Large intestine (tissue), 3 donors: ENCODE results near the gene TARS3. TPM values are rescaled to one million over a fixed set of nuclear protein-coding genes. Genes with fewer than 3 reads are reported as not detected.

Source experiments
- DNase-seq, 2 donors: peaks; one replicate each; pipeline versions ENCODE4 v3.0.0 to v3.0.0-alpha.2; 2013
- H3K27ac ChIP-seq: one replicate; pipeline ENCODE4 v1.5.1; 2013; ENCODE audit warnings: low read length
- H3K27me3 ChIP-seq: 2 replicates; pipeline ENCODE4 v1.6.1; 2013; ENCODE audit warnings: low read length; ENCODE audit not compliant: control insufficient read depth, insufficient read depth
- H3K36me3 ChIP-seq: 2 replicates; pipeline ENCODE4 v1.6.1; 2013; ENCODE audit warnings: low read length; ENCODE audit not compliant: control insufficient read depth, insufficient read depth
- H3K4me1 ChIP-seq: one replicate; pipeline ENCODE4 v1.6.1; 2013; ENCODE audit warnings: low read length; ENCODE audit not compliant: control insufficient read depth, insufficient read depth
- H3K4me3 ChIP-seq: one replicate; pipeline ENCODE4 v1.5.1; 2013; ENCODE audit warnings: low read length
- H3K9me3 ChIP-seq: one replicate; pipeline ENCODE4 v1.6.1; 2013; ENCODE audit warnings: mild to moderate bottlenecking, low read depth, low read length, moderate library complexity; ENCODE audit not compliant: control insufficient read depth
- WGBS: methylation state at CpG from one replicate; pipeline ENCODE4 v1.1.5; 2013; ENCODE audit warnings: low lambda C conversion rate; ENCODE audit not compliant: insufficient coverage; 5-methylcytosine and 5-hydroxymethylcytosine counted together
- polyA plus RNA-seq: library from polyadenylated mRNA; unstranded; fragments of 120-200 nt; gene quantifications from one replicate; pipeline ENCODE4 v1.2.1, GENCODE V29; 2013

Gene TARS3
- polyA plus RNA-seq, 1 donor, result 19.8 TPM

DNA sequence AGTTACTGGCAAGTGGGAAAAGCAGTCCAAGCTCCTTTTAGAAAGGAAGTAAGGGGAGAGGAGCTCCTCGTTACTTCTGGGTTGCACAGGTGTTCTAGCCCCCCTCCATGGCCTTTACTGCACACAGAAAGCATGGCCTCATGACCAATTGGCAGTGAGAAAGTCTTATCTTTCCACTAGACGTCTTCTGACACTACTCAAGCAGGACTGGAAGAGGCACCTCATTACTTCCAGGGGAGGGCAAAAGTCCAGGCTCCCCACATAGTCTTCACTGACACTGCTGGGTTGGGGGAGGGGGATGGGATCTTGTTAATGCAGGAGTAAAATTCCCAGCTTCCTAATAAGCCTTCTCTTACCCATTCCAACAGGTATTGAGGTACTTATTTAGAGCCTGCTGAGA is 44.5 kb downstream of the TARS3 start:
- H3K27ac ChIP-seq, result peak overlapping the region; percentile 91

DNA sequence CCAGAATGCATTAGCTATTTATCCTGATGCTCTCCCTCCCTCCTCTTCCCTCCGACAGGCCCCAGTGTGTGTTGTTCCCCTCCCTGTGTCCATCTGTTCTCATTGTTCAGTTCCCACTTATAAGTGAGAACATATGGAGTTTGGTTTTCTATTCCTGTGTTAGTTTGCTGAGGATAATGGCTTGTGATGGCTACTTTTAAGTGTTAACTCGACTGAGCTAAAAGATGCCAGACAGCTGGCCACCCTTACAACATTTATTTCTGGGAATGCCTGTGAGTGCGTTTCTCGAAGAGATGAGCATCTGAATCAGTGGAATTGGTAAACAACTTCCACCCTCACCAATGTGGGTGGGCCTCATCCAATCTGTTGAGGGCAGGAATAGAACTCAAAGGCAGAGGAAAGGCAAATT is 47.3 kb downstream of the TARS3 start:
- no peak overlapping the region for H3K27ac ChIP-seq
- H3K4me3 ChIP-seq, result no peak overlapping the region
- WGBS, result 85% methylated on average over 2 of the region's 4 CpGs
- peaks cover 37% of the 10 kb centered on the region for H3K36me3 ChIP-seq
- no peaks in the 10 kb centered on the region for H3K9me3 ChIP-seq
- H3K4me1 ChIP-seq, result peaks cover 5% of the 10 kb centered on the region
- no peak for DNase-seq
- H3K27me3 ChIP-seq, result no peaks in the 10 kb centered on the region

More for the DNA sequence above, 44.5 kb downstream of the TARS3 start:
- H3K4me3 ChIP-seq, result no peak overlapping the region
- peak; percentile 86 to 90 for DNase-seq
- no CpG with 5 or more reads among the region's 2 CpGs for WGBS
- H3K27me3 ChIP-seq, result no peaks in the 10 kb centered on the region
- H3K36me3 ChIP-seq, result peaks cover 23% of the 10 kb centered on the region
- no peaks in the 10 kb centered on the region for H3K9me3 ChIP-seq
- H3K4me1 ChIP-seq, result peaks cover 5% of the 10 kb centered on the region

DNA sequence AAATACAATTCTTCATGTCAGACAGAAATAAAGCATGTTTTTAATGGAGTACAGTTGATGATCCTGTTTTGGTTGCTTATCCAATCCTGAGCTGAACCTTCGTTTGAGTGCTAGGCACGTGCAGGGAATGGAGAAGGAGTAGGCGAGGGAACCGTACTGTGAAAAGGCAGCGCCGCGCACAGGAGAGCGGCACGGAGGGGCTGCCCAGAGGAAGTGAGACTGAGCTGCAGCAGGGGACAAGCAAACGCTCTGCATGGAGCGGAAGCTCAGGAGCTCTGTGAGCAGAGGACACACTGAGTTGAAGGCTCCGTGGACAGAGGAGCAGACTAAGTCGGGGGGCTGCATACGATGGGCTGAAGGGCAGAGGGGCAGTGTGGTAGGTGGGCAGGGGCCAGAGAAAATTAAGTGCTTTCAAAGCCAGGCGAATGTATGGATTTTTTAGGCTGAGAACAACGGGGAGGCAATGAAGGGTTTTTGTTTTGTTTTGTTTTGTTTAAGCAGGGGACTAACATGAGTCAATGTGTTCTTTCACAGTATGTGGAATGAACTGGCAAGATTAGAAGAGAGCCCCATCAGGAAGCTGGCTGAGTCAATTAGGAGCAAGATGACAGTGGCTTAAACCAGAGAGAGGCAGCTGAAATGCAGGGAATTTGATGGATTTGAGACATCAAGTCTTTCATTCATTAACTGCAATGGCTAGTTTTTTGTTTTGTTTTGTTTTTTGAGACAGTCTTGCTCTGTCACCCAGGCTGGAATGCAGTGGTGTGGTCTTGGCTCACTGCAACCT is 48.3 kb downstream of the TARS3 start:
- DNase-seq, result no peak
- Histone ChIP-seq H3K4me3 (no peak overlapping the region), H3K9me3 (no peaks in the 10 kb centered on the region), H3K4me1 (peaks cover 5% of the 10 kb centered on the region), H3K27ac (no peak overlapping the region), H3K36me3 (peaks cover 42% of the 10 kb centered on the region), H3K27me3 (no peaks in the 10 kb centered on the region)
- WGBS, result no CpG with 5 or more reads among the region's 16 CpGs

DNA sequence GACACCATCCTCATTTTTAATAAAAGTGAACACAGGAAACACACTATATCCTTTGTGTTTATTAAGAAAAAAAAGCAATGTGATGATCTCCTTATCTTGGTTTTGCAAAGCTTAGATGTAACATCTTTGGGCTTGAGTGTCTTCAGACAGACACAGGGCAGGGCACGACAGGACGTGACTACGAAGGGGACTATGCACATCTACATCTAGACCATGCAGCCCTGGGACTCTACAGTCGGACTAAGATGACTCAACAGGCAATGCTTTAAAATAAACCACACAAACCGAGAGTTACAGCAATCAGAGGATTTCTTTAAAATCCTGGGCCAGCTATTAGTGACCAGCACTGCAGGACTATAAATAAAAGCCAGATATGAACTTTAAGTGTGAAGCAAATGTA is 49.3 kb downstream of the TARS3 start:
- no peaks in the 10 kb centered on the region for H3K9me3 ChIP-seq
- WGBS, result no CpG with 5 or more reads among the region's 5 CpGs
- peaks cover under 1% of the 10 kb centered on the region for H3K4me1 ChIP-seq
- H3K27ac ChIP-seq, result no peak overlapping the region
- H3K4me3 ChIP-seq, result no peak overlapping the region
- no peak for DNase-seq
- no peaks in the 10 kb centered on the region for H3K27me3 ChIP-seq
- H3K36me3 ChIP-seq, result peaks cover 47% of the 10 kb centered on the region

DNA sequence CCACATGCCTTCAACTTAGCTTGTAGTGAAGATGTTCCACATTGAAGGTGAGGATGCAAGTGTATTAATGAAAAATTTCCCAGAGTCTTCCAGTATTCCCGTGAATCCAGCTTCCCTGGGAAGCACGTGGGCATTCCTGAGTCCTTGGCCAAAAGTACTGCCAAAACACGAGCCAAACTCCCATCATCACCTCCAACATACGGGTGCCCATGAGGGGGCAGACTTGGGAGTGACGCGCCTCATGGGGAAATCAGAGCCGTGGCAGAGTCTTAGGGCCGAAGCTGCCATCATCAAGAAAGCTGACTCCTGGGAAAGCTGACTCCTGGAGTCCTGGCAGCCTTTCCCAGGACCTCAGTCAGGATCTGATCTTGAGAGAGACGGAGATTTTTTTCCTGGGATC is 52.0 kb downstream of the TARS3 start:
- Histone ChIP-seq H3K4me3 (no peak overlapping the region), H3K36me3 (peaks cover 58% of the 10 kb centered on the region), H3K4me1 (no peaks in the 10 kb centered on the region), H3K9me3 (no peaks in the 10 kb centered on the region), H3K27ac (no peak overlapping the region), H3K27me3 (no peaks in the 10 kb centered on the region)
- DNase-seq, result no peak
- WGBS, result no CpG with 5 or more reads among the region's 9 CpGs

DNA sequence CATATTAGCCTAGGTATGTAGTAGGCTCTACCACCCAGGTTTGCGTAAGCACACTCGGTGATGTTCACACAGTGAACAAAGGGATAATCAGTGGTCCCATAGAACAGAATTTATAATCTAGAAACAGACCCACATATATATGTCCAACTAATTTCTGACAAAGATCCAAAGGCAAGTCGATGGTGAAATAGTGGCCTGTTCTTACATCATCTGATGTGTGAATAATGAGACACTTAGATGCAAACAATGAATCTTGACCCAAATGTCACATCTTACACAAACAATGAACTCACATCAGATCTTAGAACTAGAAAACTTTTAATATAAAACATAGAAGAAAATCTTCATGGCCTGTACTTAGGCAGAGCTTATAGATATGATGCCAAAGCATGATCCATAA is 54.5 kb downstream of the TARS3 start:
- H3K27ac ChIP-seq, result no peak overlapping the region
- no peak for DNase-seq
- H3K4me1 ChIP-seq, result no peaks in the 10 kb centered on the region
- no peaks in the 10 kb centered on the region for H3K9me3 ChIP-seq
- no peak overlapping the region for H3K4me3 ChIP-seq
- 100% methylated on average over 1 of the region's 3 CpGs for WGBS
- H3K27me3 ChIP-seq, result no peaks in the 10 kb centered on the region
- H3K36me3 ChIP-seq, result peaks cover 51% of the 10 kb centered on the region

DNA sequence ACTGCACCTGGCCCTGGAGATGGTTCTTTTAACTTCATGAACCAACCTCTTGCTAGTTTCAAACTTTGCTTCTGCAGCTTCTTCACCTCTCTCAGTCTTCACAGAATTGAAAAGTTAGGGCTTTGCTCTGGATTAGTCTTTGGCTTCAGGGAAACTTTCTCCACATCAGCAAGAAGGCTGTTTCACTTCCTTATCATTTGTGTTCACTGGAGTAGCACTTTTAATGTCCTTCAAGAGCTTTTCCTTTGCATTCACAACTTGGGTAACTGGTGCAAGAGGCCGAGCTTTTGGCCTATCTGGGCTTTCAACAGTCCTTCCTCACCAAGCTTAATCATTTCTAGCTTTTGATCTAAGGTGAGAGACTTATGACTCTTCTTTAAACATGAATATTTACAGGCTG is 56.4 kb downstream of the TARS3 start:
- H3K9me3 ChIP-seq, result no peaks in the 10 kb centered on the region
- 100% methylated on average over 1 of the region's 1 CpG for WGBS
- no peak overlapping the region for H3K4me3 ChIP-seq
- H3K27me3 ChIP-seq, result no peaks in the 10 kb centered on the region
- no peak overlapping the region for H3K27ac ChIP-seq
- no peak for DNase-seq
- H3K36me3 ChIP-seq, result peaks cover 33% of the 10 kb centered on the region
- no peaks in the 10 kb centered on the region for H3K4me1 ChIP-seq

DNA sequence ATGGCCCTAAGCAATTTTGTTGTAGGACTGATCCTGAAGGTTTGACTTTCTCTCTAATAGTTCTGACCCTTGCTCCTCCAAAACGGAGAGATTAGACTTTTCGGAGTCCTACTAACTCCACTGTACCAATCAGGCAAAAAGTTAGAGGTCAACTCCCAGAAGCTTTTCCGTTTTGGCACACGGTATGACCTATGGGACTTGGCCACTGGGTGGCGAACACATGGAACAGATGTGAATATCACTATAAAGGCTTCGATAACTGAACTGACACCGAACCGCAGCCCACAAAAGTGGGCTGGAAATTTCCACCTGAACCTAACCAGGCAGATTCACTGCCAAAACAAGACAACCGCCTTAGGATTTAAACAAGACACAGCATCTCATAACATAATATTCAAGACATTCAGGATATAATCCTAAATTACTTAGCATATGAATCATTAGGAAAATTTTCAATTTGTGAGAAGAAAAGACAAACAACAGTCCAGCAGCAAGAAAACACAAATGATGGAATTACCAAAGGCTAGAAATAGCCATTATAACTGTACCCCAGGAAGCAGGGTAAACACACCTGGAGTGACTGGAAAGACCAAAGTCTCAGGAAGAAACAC is 59.9 kb downstream of the TARS3 start:
- no peak for DNase-seq
- WGBS, result 79% methylated on average over 2 of the region's 9 CpGs
- Histone ChIP-seq H3K4me3 (no peak overlapping the region), H3K27me3 (no peaks in the 10 kb centered on the region), H3K36me3 (peaks cover 27% of the 10 kb centered on the region), H3K9me3 (no peaks in the 10 kb centered on the region), H3K27ac (no peak overlapping the region), H3K4me1 (no peaks in the 10 kb centered on the region)

DNA sequence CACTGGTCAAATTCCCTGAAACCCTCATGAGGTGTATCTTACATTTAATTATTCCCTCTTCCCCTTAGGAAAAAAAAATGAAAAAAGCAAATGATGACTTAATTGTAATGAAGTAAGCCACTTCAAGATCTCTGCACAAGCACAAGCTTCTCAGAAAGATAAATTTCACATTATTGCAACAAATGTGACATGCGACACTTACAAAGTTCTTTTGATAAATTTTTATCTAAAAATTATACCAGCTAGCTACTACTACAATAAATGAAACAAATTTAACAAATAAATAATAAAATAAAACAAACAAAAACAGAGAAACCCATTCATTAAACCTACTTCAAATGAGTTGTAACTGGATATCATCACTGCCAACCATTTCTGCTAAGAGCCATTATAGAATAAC is 62.1 kb downstream of the TARS3 start:
- peaks cover 21% of the 10 kb centered on the region for H3K36me3 ChIP-seq
- no peak for DNase-seq
- no peaks in the 10 kb centered on the region for H3K9me3 ChIP-seq
- H3K4me1 ChIP-seq, result no peaks in the 10 kb centered on the region
- no peak overlapping the region for H3K4me3 ChIP-seq
- H3K27me3 ChIP-seq, result no peaks in the 10 kb centered on the region
- WGBS, result 100% methylated on average over 1 of the region's 1 CpG
- H3K27ac ChIP-seq, result no peak overlapping the region

DNA sequence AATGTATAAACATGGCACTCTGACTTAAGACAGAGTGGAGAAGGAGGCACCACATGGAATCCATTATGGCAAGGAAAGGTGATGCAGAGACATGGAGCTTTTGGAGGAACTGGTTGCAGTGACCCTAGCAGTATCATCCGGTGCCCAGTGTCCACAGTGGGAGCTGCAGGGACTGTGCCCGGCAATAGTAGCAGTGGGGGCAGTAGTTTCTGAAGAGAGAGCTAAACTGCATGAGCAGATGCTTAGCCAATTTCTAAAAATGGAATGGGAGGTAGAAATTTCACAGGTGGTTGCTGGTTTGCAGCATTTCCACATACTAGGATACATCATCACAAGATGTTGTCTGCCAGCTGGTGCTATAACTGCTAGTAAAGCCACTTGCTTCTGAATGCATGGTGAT is 64.3 kb downstream of the TARS3 start:
- Histone ChIP-seq H3K4me3 (no peak overlapping the region), H3K9me3 (no peaks in the 10 kb centered on the region), H3K36me3 (peaks cover 31% of the 10 kb centered on the region), H3K27ac (no peak overlapping the region), H3K4me1 (no peaks in the 10 kb centered on the region), H3K27me3 (no peaks in the 10 kb centered on the region)
- no peak for DNase-seq
- no CpG with 5 or more reads among the region's 2 CpGs for WGBS
